GM21528 (cell line): ENCODE results near the gene MIA2.
"Not testable (repeated sequence)": the region's sequence is repeated elsewhere in the genome, so short reads cannot be mapped to it uniquely, and the experiment has no call there.

ENCODE experiments used
- ATAC-seq: cut with Tn5 transposase; IDR thresholded peaks from one replicate; pipeline ENCODE4 v1.9.1; 2021; ENCODE audit warnings: mild to moderate bottlenecking, moderate library complexity; ENCODE audit not compliant: unreplicated experiment, low FRiP score

The MIA2 gene

DNA sequence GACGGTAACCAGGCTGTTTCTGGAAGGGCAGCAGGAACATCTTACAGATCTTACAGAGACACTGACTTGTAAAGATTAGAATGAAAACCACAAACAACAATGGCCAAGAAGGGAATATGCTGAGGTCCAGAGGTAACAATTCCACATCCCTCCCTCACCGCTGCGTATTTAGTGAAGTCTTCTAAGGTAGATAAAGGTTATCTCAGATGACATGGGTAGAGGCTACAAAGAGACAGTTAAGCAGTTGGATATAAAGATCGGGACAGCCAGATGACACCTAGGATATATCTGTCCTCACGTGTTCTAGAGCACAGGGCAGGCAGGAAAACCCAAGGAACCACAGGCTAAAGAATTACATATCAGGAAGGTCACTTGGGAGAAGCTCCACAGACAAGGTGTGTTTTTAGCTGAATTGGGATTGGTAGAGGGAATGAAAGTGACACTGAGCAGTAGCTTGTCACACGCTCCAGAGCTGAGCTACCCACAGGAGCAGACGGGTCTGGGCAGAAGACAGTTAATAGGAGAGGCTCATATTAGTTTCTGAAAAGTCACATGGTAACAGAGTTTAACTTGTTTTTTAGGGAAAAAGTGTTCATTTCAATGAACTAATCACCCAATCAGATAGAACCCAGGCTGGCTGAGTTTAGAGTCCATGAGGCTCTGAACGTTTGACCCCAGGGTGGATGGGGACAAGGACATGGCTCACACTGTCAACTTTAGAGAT is 83.3 kb downstream of the MIA2 start:
- ATAC-seq: no peak

GRCh38 chr14:39318574-39318973 is 84.9 kb downstream of the MIA2 start:
- ATAC-seq: no peak

DNA sequence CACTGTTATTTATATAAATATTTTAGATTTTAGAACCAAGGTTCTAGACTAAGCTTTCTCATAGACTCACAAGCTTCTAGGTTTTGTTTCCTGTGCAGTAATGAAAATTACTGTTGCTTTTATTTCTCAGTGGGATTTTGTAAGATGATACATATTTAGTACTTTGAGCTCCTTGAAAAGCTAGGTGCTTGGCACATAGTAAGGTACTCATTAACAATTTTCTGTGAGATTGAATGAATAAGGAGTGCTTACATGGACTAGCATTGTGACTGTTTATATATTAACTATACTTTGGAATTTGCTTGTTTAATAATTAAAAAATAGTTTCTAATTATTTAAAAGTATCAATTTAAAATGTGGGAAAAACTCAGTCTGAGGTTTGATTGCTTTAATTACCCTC is 85.7 kb downstream of the MIA2 start:
- ATAC-seq: no peak

DNA sequence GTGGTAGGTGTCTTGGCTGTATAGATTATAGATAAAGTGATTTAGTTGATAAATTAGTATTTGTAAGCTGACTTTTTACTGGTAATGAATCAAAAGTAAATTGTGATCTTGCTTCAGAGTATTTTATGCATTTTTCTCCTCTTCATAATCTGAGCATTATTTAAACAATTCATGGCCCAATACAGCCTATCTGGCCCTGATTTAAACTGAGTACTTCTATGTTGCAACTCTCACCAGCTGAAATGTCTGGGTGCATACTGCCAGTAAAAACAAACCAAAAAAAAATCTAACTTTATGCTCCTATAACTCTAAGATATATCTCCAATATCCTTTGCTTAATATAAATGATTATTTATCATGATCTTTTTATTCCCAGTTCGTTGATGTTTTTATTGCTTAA is 86.6 kb downstream of the MIA2 start:
- no peak for ATAC-seq

- no peak for ATAC-seq
Measured at GRCh38 chr14:39322807-39323206, 89.1 kb downstream of the MIA2 start.

GRCh38 chr14:39324097-39324496 is 90.4 kb downstream of the MIA2 start:
- no peak for ATAC-seq

DNA sequence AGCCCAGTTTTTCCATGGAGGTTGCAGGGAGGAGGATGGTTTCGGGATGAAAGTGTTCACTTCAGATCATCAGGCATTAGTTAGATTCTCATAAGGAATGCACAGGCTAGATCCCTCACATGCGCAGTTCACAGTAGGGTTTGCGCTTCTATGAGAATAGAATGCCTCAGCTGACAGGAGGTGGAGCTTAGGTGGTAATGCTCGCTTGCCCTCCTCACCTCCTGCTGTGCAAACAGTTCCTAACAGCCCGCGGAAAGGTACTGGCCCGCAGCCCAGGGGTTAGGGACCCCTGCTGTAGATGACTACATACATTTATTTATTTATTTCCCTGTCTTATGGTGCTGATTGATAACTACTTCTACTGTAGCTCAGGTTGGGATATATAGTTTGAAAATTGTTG is 105.3 kb downstream of the MIA2 start:
- ATAC-seq: no peak

DNA sequence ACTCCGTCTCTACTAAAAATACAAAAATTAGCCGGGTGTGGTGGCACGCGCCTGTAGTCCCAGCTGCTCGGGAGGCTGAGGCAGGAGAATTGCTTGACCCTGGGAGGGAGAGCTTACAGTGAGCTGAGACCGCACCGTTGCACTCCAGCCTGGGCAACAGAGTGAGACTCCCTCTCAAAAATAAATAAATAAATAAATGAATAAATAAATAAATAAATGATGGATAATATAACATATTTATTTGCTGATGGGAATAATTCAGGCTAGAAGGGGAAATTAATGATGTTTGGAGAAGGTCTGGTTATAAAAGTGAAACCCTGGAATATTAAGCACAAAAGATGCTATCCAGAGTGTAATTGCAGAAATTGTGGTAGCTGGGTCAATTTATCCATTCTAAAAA is 107.4 kb downstream of the MIA2 start:
- ATAC-seq: not testable (repeated sequence)

GRCh38 chr14:39342768-39343167 is 109.1 kb downstream of the MIA2 start:
- ATAC-seq: no peak

GRCh38 chr14:39343614-39344013 is 109.9 kb downstream of the MIA2 start:
- ATAC-seq: no peak

- ATAC-seq: no peak
Measured at GRCh38 chr14:39350866-39351265, 117.2 kb downstream of the MIA2 start.

DNA sequence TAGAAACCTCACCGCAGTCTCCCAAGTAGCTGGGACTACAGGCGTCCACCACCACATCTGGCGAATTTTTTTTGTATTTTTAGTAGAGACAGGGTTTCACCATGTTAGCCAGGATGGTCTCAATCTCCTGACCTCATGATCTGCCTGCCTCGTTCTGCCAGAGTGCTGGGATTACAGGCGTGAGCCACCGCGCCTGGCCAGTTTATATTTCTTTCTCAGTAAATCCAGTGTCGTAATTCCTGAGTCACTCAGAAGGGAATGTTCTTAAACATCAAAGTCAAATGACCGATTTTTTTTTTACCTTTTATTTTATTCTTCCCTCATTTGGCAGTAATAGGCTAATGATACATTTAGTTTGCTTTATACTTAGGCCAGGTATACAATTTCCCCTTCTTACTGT is 118.0 kb downstream of the MIA2 start:
- no peak for ATAC-seq

- ATAC-seq: not testable (repeated sequence)
Measured at GRCh38 chr14:39359069-39359468, 125.4 kb downstream of the MIA2 start.

GRCh38 chr14:39360316-39360715 is 126.6 kb downstream of the MIA2 start:
- no peak for ATAC-seq

DNA sequence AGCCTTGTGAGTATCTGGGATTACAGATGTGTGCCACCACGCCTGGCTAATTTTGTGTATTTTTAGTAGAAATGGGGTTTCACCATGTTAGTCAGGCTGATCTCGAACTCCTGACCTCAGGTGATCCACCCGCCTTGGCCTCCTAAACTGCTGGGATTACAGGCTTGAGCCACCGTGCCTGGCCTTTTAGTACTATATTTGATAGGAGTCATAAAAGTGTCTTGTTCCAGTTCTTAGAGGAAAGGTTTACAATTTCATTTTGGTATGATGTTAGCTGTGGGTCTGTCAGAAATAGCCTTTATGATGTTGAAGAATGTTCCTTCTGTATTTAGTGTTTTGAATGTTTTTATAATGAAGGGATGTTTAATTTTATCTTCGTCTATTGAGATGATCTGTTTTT is 127.8 kb downstream of the MIA2 start:
- not testable (repeated sequence) for ATAC-seq

- ATAC-seq: no peak
Measured at GRCh38 chr14:39364509-39364908, 130.8 kb downstream of the MIA2 start.

DNA sequence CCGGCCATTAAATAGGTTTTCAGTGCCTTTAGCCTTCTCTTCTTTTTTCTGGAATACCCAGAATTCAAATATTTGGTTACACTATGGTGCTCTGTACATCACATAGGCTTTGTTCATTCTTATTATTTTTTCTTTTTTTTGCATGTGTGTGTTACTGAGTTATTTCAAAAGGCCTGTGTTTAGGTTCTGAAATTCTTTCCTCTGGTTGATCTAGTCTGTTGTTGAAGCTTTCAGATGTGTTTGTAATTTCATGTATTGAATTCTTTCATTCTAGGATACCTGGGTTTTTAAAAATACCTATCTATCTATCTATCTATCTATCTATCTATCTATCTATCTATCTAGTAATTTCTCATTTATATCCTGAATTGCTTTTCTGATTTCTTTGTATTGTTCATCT is 131.6 kb downstream of the MIA2 start:
- no peak for ATAC-seq

GRCh38 chr14:39366460-39367386 is 133.0 kb downstream of the MIA2 start:
- no peak for ATAC-seq

GRCh38 chr14:39367387-39367751 is 133.7 kb downstream of the MIA2 start:
- no peak for ATAC-seq

GRCh38 chr14:39368261-39368959 is 134.7 kb downstream of the MIA2 start:
- no peak for ATAC-seq

GRCh38 chr14:39369029-39369428 is 135.3 kb downstream of the MIA2 start:
- no peak for ATAC-seq
